Measurements from ENCODE around the gene COL17A1.

Gene COL17A1

GRCh38 chr10:104098358-104098925, 12.8 kb upstream of the COL17A1 start:
- DNase-seq (ENCODE audit: low read depth in 2 of 2): no peak

DNA sequence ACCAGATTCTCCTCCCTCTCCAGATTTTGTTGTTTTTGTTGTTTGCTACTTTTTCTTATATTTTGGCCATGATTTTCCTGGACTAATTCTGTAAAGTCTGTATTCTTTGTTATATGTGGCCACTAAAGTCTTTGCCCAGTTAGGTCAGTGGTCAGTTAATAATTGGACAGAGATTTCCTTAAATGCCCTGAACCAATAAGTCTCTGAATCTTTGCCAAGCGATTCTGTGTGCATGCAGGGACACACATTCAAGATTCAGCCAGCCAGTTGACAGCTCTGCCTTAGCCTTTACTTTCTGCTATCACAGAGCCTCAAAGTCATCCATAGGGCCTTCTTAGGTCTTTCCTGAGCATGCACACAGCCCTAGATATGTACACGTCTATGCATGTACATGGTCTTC, 11.0 kb upstream of the COL17A1 start:
- no peak for DNase-seq (ENCODE audit: low read depth in 2 of 2)

GRCh38 chr10:104092749-104093148, 7.1 kb upstream of the COL17A1 start:
- no peak for DNase-seq (ENCODE audit: low read depth in 2 of 2)

DNA sequence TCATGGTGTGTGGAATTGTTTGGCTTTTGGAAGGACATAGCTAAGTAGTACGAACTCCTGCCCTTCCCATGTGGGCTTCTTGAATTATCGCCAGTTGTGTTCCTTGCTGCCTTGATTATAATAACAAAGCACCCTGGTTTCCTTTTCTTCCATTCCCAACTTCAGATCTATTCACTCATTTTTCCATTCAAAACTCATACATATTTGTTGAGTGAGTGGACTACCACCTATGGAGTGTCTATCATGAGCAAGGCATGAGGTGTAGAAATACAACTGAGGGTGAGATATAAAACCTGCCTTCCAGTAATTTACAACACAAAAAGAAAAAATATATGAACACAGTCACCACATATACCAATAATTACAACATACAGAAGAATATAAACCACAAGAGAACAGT, 4.9 kb upstream of the COL17A1 start:
- no peak for DNase-seq (ENCODE audit: low read depth in 2 of 2)

DNA sequence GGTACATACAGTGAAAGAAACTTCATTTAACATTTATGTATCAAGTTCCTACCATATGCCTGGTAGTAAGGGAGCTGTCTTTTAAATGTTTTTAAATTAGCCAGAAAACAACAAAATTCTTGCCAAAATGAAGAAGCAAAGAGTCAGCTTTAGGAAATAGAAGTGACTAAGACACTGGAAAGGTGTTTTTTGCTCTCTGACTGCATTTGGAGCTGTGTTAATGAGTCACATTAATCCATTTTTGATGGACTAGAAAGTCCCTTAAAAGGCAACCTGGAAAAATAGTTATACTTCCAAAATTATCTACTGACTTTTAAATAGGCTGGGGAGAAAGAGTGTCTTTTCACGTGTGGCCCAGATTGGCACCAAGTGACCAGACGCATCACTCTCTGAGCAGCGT, 3.9 kb upstream of the COL17A1 start:
- no peak for DNase-seq (ENCODE audit: low read depth in 2 of 2)

DNA sequence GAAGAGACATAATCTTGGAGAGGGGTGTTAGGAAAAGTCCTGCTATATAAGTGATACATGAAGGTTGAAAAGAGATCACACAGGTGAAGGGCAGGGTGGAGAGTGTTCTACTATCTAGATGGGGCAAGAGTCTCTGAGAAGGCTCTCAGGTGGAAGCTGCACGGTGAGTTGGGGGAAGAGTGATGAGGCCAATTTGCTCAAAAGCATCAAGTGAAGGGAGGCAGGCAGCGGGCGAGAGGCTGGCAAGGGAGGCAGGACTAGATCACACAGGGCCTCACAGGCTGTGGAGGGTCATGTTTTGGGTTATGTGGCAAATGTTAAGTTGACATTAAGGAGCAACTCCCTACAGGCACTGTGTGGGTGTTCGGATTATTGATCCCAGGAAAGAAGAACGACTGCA, 2.6 kb upstream of the COL17A1 start:
- DNase-seq (ENCODE audit: low read depth in 2 of 2): no peak

DNA sequence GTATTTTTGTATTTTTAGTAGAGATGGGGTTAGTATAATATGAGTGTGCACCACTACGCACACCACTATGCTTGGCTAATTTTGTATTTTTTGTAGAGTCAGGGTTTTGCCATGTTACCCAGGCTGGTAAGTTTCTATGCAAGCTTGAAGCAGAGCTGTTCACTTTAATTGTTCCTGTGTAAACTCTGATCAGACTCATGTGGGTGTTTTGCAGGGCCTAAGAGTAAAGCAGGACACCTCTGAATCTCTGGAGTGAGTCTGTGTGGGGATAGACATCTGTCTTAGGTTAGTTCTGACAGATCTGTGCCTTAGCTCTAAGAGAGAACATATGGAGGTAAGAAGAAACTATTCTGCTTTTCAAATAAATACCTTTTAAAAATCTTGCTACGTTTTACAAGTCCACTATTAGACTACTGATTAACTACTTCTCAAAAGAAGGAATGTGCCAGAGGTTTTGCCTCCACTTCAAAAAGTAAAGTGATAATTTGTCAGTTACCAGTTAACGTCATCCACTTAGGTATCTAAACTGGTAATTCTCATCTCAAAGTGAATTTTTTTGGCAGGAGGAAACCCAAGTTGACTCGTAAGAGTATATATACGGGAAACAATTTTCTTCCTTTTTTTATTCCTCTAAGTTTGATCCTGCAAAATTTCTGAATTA, 1.1 kb downstream of the COL17A1 start:
- no peak for DNase-seq (ENCODE audit: low read depth in 2 of 2)

- DNase-seq (ENCODE audit: low read depth in 2 of 2): no peak
Observed at GRCh38 chr10:104081998-104082397, 3.7 kb downstream of the COL17A1 start.

DNA sequence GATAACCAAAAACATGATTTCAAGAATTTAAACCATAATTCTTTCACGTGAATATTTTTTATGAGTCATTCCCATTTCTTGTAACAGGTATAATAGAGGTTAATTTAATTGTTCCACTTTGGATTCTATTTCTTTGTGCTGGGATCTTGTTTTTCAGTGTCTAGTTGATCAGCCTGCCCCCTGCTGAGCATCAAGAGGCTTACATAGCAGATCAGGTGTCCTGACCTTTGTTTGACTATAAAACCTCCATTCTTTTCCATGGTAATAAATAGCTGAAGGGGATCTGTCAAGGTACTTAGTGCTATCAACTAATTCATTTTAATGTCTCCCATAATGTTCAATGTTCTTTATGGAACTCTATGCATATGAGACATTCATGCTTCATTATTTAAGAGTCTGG, 4.9 kb downstream of the COL17A1 start:
- DNase-seq (ENCODE audit: low read depth in 2 of 2): no peak

DNA sequence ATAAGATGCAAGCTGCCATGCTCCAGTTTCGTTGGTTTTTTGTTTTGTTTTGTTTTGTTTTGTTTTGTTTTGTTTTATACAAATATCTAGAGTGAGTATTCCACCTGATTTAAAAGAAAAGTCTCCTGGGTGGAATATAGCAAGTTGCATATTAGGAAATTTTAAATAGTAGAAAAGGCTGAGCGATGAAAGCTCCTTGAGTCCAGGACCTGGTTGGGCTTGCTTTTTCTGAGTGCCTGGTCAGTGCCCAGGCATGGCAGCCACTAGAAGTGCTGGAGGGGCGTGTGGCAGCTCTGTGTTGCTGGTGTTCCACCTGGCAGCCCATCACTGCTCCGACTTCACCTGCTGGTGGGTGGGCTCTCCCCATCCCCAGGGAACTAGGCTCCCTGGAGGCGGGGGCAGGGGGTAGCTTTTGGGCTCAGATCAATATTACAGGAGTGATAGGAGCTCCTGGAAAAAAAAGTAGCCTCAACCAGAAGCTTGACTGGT, 8.0 kb downstream of the COL17A1 start:
- no peak for DNase-seq (ENCODE audit: low read depth in 2 of 2)

DNA sequence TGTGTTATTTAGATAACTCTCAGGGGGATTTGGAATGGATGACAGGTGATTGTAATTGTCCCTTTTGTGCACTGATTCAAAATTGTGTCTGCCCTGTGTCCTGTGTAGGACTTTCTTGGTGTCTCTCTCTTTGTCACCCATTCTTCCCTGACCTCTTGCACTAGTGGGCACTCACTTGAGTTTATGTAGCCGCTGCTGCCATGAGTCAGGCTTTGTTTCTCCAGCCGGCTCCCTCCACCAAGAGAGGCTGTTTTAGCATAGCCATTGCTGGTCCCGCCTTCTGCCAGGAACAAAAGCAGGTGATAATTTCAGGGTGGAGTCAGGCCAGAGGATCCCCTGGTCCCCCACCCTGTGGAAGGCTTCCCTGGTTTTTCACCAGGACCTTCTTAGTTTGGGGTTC, 8.4 kb downstream of the COL17A1 start:
- no peak for DNase-seq (ENCODE audit: low read depth in 2 of 2)

GRCh38 chr10:104076743-104077160, 8.9 kb downstream of the COL17A1 start:
- no peak for DNase-seq (ENCODE audit: low read depth in 2 of 2)

GRCh38 chr10:104074505-104074904, 11.2 kb downstream of the COL17A1 start:
- DNase-seq (ENCODE audit: low read depth in 2 of 2): no peak

DNA sequence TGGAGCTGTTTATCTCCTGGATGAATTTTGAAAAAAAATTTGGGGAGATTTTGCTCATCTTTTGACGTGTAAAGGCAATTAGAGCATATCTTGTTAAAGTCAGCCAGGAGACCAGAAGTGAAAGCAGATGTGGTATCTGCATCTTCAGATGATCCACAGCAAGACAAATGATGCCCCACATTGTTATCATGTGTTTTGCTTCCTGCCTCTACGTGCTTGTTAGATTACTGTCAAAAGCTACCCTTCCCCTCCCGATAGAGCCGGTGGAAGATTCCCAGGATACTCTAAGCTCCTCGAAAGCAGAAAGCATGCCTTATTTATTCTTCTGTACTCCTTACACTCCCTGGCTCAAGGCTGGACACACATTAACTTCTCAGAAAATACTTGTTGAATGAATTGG, 12.9 kb downstream of the COL17A1 start:
- DNase-seq (ENCODE audit: low read depth in 2 of 2): no peak

GRCh38 chr10:104069613-104070012, 16.1 kb downstream of the COL17A1 start:
- no peak for DNase-seq (ENCODE audit: low read depth in 2 of 2)

GRCh38 chr10:104067525-104067924, 18.2 kb downstream of the COL17A1 start:
- no peak for DNase-seq (ENCODE audit: low read depth in 2 of 2)

DNA sequence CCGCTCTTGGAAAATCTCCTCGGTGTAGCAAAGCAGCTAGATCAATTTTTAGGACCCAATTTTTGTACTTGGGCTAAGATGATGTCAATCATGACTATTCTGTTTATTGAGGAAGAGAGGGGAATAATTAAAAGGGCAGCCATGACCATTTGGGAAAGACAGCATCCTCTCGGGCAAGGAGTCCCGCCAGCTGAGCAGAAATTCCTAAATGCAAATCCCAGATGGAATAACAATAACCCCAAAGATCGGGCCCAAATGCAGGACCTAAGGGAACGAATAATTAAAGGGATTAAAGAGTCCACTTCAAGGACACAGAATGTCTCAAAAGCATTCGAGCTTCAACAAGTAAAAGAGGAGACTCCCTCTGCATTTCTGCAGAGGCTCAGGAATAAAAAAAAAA, 18.7 kb downstream of the COL17A1 start:
- no peak for DNase-seq (ENCODE audit: low read depth in 2 of 2)

GRCh38 chr10:104065748-104066147, 19.9 kb downstream of the COL17A1 start:
- DNase-seq (ENCODE audit: low read depth in 2 of 2): no peak

- DNase-seq (ENCODE audit: low read depth in 2 of 2): no peak
Observed at GRCh38 chr10:104061196-104061595, 24.5 kb downstream of the COL17A1 start.

GRCh38 chr10:104059364-104059763, 26.3 kb downstream of the COL17A1 start:
- no peak for DNase-seq (ENCODE audit: low read depth in 2 of 2)

DNA sequence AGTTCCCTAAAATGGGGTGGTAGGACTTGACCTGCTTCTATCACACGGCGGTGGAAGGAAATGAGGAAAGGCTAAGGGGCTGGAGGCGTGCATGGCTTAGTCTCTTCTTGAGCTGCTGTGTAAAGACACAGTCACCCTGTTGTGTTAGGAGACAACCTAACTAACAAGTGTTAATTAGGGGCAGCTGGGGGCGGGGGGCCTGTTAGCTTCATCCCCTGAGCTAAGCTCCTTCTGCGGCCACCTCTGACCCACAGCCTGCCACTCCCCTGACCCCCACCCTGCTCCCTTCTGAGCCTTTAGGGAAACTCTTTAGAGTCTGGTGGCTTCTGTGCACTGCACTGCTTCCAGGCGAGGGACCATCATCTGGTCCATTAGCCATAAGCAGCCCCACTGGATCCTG, 28.0 kb downstream of the COL17A1 start:
- no peak for DNase-seq (ENCODE audit: low read depth in 2 of 2)

GRCh38 chr10:104056619-104057273, 28.9 kb downstream of the COL17A1 start:
- DNase-seq (ENCODE audit: low read depth in 2 of 2): no peak

GRCh38 chr10:104054430-104054829, 31.2 kb downstream of the COL17A1 start:
- DNase-seq (ENCODE audit: low read depth in 2 of 2): no peak
